Activated CD4-positive, alpha-beta T cell treated with anti-CD3 and anti-CD28 coated beads, Interleukin-2, amount 50 U/mL, for 1 hour (primary cell): ENCODE measurements around the gene UBA5.

ENCODE experiments used
- DNase-seq: peaks from one replicate; pipeline ENCODE4 v3.0.0-alpha.2; 2020

The UBA5 gene

GRCh38 chr3:132721479-132722164, 61.5 kb downstream of the UBA5 start:
- DNase-seq, result no peak

GRCh38 chr3:132722165-132723023, 62.3 kb downstream of the UBA5 start, which contains the start of gene NPHP3:
NPHP3 (minus strand) TSS chr3:132722409; CDS start chr3:132722355, 54 bp downstream.
- peak; percentile 98 for DNase-seq

GRCh38 chr3:132723024-132723950, 63.2 kb downstream of the UBA5 start:
- no peak for DNase-seq

GRCh38 chr3:132726341-132726823, 66.3 kb downstream of the UBA5 start:
- DNase-seq, result no peak
